Endothelial cell of umbilical vein (primary cell): ENCODE results near the gene TCF7L2. TPM values are rescaled to one million over a fixed set of nuclear protein-coding genes. Genes with fewer than 3 reads are reported as not detected.

Experiments
- BruUV-seq: library from RNA; stranded (reverse); fragments of 400-500 nt; replicated peaks from 2 replicates; lab custom pipeline; 2021; lab: Mats Ljungman, UMichigan
- CTCF ChIA-PET: fragments of 300-600, 350-600 bp; sonication (Branson Sonifier 250); formaldehyde crosslinking; loops from one replicate; lab custom pipeline; 2021; ENCODE audit warnings: antibody characterized with exemption, inconsistent platforms; lab: Charles Lee
- POLR2A ChIA-PET: fragments of 300-600, 350-600 bp; sonication (Branson Sonifier 250); formaldehyde crosslinking; loops from one replicate; lab custom pipeline; 2021; ENCODE audit warnings: antibody characterized with exemption, inconsistent platforms; lab: Charles Lee
- DNase-seq: peaks from one replicate; pipeline ENCODE4 v3.0.0-alpha.2; 2011; ENCODE audit warnings: low read depth, low spot score
- FAIRE-seq: peaks from 2 replicates; lab custom pipeline; 2011; peaks lifted over from hg19 to GRCh38; lab: Jason Lieb, UNC
- H2AFZ ChIP-seq: 2 replicates; pipeline ENCODE4 v1.6.0; 2012; ENCODE audit warnings: low read depth, low read length, control low read depth, inconsistent platforms
- H3K27ac ChIP-seq: 2 replicates; pipeline ENCODE4 v1.5.1; 2011; ENCODE audit warnings: low read depth, mild to moderate bottlenecking, control low read depth, low read length, moderate library complexity; ENCODE audit not compliant: insufficient read depth
- H3K27me3 ChIP-seq, 2 experiments: 2 replicates each; pipeline versions ENCODE4 v1.6.0 to v1.6.1; 2011; ENCODE audit warnings: low read length in 2 of 2, mixed read lengths in 1 of 2; ENCODE audit not compliant: control insufficient read depth in 2 of 2, insufficient read depth in 2 of 2
- H3K36me3 ChIP-seq, 2 experiments: 2 replicates in 1 of 2; 3 replicates in 1 of 2; pipeline ENCODE4 v1.5.1; 2011; ENCODE audit warnings: low read length in 2 of 2, mild to moderate bottlenecking in 1 of 2, moderate library complexity in 1 of 2; ENCODE audit not compliant: control insufficient read depth in 2 of 2, insufficient read depth in 2 of 2; ENCODE audit errors: extremely low read depth in 1 of 2
- H3K4me1 ChIP-seq: 3 replicates; pipeline ENCODE4 v1.5.1; 2011; ENCODE audit warnings: mild to moderate bottlenecking, low read length; ENCODE audit not compliant: control insufficient read depth, insufficient read depth; ENCODE audit errors: extremely low read depth
- H3K4me2 ChIP-seq: 2 replicates; pipeline ENCODE4 v1.6.1; 2011; ENCODE audit warnings: low read length, control low read depth, mixed read lengths; ENCODE audit not compliant: insufficient read depth
- H3K4me3 ChIP-seq, 3 experiments: fragments of 200-600 bp in 1 of 3; sonication (generic), shearing (Covaris generic) in 1 of 3; replicated peaks in 1 of 3; 2 replicates each; pipeline ENCODE4 v1.5.1; 2011 to 2016; ENCODE audit warnings: control low read depth in 3 of 3, low read length in 3 of 3, mild to moderate bottlenecking in 2 of 3, inconsistent platforms in 1 of 3, low read depth in 1 of 3, moderate library complexity in 1 of 3; ENCODE audit not compliant: insufficient read depth in 1 of 3
- H3K79me2 ChIP-seq: 2 replicates; pipeline ENCODE4 v1.6.0; 2012; ENCODE audit warnings: low read length, inconsistent platforms; ENCODE audit not compliant: control insufficient read depth, insufficient read depth
- H3K9ac ChIP-seq: replicated peaks from 2 replicates; pipeline ENCODE3; 2011; ENCODE audit warnings: low read length, control low read depth; ENCODE audit not compliant: insufficient read depth; ENCODE audit errors: extremely low read depth
- H3K9me1 ChIP-seq: replicated peaks from 3 replicates; pipeline ENCODE4 v1.6.0; 2011; ENCODE audit warnings: mild to moderate bottlenecking, low read length; ENCODE audit not compliant: control insufficient read depth, insufficient read depth; ENCODE audit errors: extremely low read depth
- H3K9me3 ChIP-seq: replicated peaks from 2 replicates; pipeline ENCODE4 v1.5.1; 2012; ENCODE audit warnings: low read length, inconsistent platforms; ENCODE audit not compliant: control insufficient read depth, insufficient read depth
- H4K20me1 ChIP-seq: replicated peaks from 2 replicates; pipeline ENCODE3; 2011; ENCODE audit warnings: mild to moderate bottlenecking, low read length; ENCODE audit not compliant: control insufficient read depth, insufficient read depth; ENCODE audit errors: extremely low read depth
- CTCF ChIP-seq, 2 donors: IDR thresholded peaks; 1 replicate in 1 of 2; 2 replicates in 1 of 2; pipeline ENCODE4 v1.5.1; 2011; ENCODE audit warnings: low read length in 2 of 2, mild to moderate bottlenecking in 2 of 2, moderate library complexity in 2 of 2, control low read depth in 1 of 2, inconsistent platforms in 1 of 2, low read depth in 1 of 2; ENCODE audit not compliant: insufficient read depth in 1 of 2; ENCODE audit errors: extremely low read depth in 1 of 2
- EZH2 ChIP-seq: IDR thresholded peaks from 2 replicates; pipeline ENCODE4 v1.6.1; 2012; ENCODE audit warnings: borderline replicate concordance, low read depth, mild to moderate bottlenecking, moderate library complexity, low read length, inconsistent platforms; ENCODE audit not compliant: severe bottlenecking
- FOS ChIP-seq: IDR thresholded peaks from 2 replicates; pipeline ENCODE4 v1.6.1; 2011; ENCODE audit warnings: mild to moderate bottlenecking, low read length, moderate library complexity, borderline replicate concordance; ENCODE audit not compliant: insufficient read depth
- JUN ChIP-seq: IDR thresholded peaks from 2 replicates; pipeline ENCODE4 v1.6.1; 2011; ENCODE audit warnings: borderline replicate concordance, low read depth; ENCODE audit not compliant: insufficient read length, insufficient read depth
- MYC ChIP-seq: IDR thresholded peaks from one replicate; pipeline ENCODE4 v1.6.1; 2011; ENCODE audit warnings: mild to moderate bottlenecking, low read depth, low read length
- POLR2A ChIP-seq: IDR thresholded peaks from 2 replicates; pipeline ENCODE4 v1.6.1; 2012; ENCODE audit warnings: low read depth, mild to moderate bottlenecking, control low read depth, low read length
- POLR2AphosphoS5 ChIP-seq: IDR thresholded peaks from 2 replicates; pipeline ENCODE4 v1.6.1; 2012; ENCODE audit warnings: low read depth, mild to moderate bottlenecking, control low read depth, low read length, moderate library complexity; ENCODE audit not compliant: insufficient read depth
- dilution Hi-C: fragments of 300-500 bp; cut with MboI; formaldehyde crosslinking; loops from one replicate; pipeline ENCODE4 v1.15.0; 2019; ENCODE audit warnings: low sequenced_read_pairs; ENCODE audit not compliant: extremely low pct_ligation_motif_present
- intact Hi-C: fragments of 100-400 bp; cut with micrococcal nuclease; formaldehyde crosslinking; loops from one replicate; pipeline ENCODE4 v1.10.0; 2022
- polyA plus RNA-seq, 4 experiments: library from polyadenylated mRNA; depleted of rRNA in 3 of 4; stranded (reverse) in 3 of 4; unstranded in 1 of 4; fragments of >200 nt; gene quantifications; 2 replicates each; pipeline versions ENCODE4 v1.2.1 to v1.2.3, GENCODE V29; 2011 to 2012; ENCODE audit warnings: missing spikeins in 1 of 4
- total RNA-seq: library from RNA; stranded (reverse); gene quantifications from 2 replicates; pipeline ENCODE4 v1.2.3, GENCODE V29; 2021

The TCF7L2 gene
- total and polyA plus RNA-seq, 2 donors (not counting 3 experiments of a cell fraction or from before 2014, with no cell fraction given) = 9.9 to 21.8 TPM

DNA sequence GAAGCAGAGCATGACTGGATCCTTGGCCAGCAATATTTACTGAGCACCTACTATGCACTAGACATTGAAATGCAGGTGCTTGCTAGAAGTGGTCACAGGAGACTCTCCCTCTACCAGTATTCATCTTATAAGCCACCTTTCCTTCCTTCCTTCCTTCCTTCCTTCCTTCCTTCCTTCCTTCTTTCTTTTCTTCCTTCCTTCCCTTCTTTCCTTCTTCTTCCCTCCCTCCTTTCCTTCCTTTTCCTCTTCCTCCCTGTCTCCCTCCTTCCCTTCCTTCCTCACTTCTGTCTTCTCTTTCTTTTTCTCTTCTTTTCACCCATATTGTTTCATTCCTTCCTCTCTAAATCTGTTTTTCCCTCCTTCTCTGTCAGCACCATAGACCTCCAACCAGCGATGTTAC is 47.3 kb upstream of the TCF7L2 start:
- Histone ChIP-seq H3K4me2 (no peak overlapping the region), H3K9ac (no peak overlapping the region), H3K27me3 (no peaks in the 10 kb centered on the region), H2AFZ (no peak overlapping the region), H3K79me2 (no peaks in the 10 kb centered on the region), H3K27ac (no peak overlapping the region), H3K9me3 (no peaks in the 10 kb centered on the region), H3K9me1 (no peaks in the 10 kb centered on the region), H3K4me1 (no peaks in the 10 kb centered on the region), H4K20me1 (no peaks in the 10 kb centered on the region), H3K36me3 (no peaks in the 10 kb centered on the region), H3K4me3 (no peak overlapping the region)
- no TSS peak for BruUV-seq
- FAIRE-seq (no peak), DNase-seq (no peak)
- CTCF ChIA-PET = no interaction called here
- dilution Hi-C loops (no loop called here), intact Hi-C loops (no loop called here)
- TF ChIP-seq MYC (no peak), POLR2AphosphoS5 (no peak), FOS (no peak), EZH2 (no peak), CTCF (IDR thresholded peaks at IDR 0.05; ENCODE audit: extremely low read depth in 1 of 2, insufficient read depth in 1 of 2, low read depth in 1 of 2, low read length in 2 of 2) (no peak), JUN (no peak), POLR2A (no peak)
- POLR2A ChIA-PET = no interaction called here

DNA sequence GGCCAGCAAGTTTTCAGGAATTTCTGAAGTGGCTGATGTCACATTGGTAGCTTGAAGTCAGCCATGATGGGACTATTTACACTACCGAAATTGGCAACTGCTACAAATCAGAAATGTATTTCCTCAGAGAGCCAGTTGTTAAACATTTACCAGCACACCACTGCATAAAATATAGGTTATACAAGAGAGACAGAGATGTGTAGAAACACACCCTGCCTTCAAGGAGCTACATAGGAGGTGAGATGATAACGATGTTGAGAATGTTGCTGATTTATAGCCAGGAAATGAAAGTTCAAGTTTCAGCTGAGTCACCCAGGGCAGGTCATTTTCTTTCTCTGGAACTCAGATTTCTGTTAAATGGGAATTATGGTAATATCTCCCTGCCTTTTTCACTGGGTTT is 46.0 kb upstream of the TCF7L2 start:
- peak; percentile 86 for FAIRE-seq
- Histone ChIP-seq H3K9me3 (no peaks in the 10 kb centered on the region), H4K20me1 (no peaks in the 10 kb centered on the region), H3K27ac (no peak overlapping the region), H3K9ac (no peak overlapping the region), H2AFZ (no peak overlapping the region), H3K27me3 (no peaks in the 10 kb centered on the region), H3K36me3 (no peaks in the 10 kb centered on the region), H3K79me2 (no peaks in the 10 kb centered on the region), H3K9me1 (no peaks in the 10 kb centered on the region), H3K4me2 (no peak overlapping the region), H3K4me3 (no peak overlapping the region), H3K4me1 (no peaks in the 10 kb centered on the region)
- TF ChIP-seq POLR2A (no peak), FOS (peak; percentile 51)
- ChIA-PET POLR2A (no interaction called here), CTCF (interaction anchor here (1.1 to 2.1 kb wide), 2 partner anchors 12 to 222 kb away, joined by 3 to 6 read pairs; no protein-coding TSS in a partner anchor)
- dilution Hi-C loops (no loop called here), intact Hi-C loops (no loop called here)
- peak; percentile 25 for DNase-seq
- no TSS peak for BruUV-seq
